NCI-H1694 treated with DMSO at 0.1 percent for 48 hours (cell line): ENCODE results near the gene INVS.
"Not testable (repeated sequence)": the region's sequence is repeated elsewhere in the genome, so short reads cannot be mapped to it uniquely, and the experiment has no call there.

Source experiments
- DNase-seq: peaks from one replicate; lab custom pipeline; 2025; lab: John Stamatoyannopoulos, UW

The INVS gene

GRCh38 chr9:100338736-100339135 lies 239.7 kb downstream of the INVS start:
- DNase-seq, result not testable (repeated sequence)

- no peak for DNase-seq
Observed at GRCh38 chr9:100340224-100340623, 241.2 kb downstream of the INVS start.

GRCh38 chr9:100341889-100342288 lies 242.8 kb downstream of the INVS start:
- no peak for DNase-seq

GRCh38 chr9:100346836-100347235 lies 247.8 kb downstream of the INVS start:
- no peak for DNase-seq

GRCh38 chr9:100350188-100350587 lies 251.1 kb downstream of the INVS start:
- DNase-seq, result no peak
